ENCODE measurements around the gene KCNJ4. TPM values are rescaled to one million over a fixed set of nuclear protein-coding genes. Genes with fewer than 3 reads are reported as not detected.
"Not testable (repeated sequence)": the region's sequence is repeated elsewhere in the genome, so short reads cannot be mapped to it uniquely, and the experiment has no call there.

Gene KCNJ4
- total RNA-seq, 1 experiment from 2014 or later: not detected

DNA sequence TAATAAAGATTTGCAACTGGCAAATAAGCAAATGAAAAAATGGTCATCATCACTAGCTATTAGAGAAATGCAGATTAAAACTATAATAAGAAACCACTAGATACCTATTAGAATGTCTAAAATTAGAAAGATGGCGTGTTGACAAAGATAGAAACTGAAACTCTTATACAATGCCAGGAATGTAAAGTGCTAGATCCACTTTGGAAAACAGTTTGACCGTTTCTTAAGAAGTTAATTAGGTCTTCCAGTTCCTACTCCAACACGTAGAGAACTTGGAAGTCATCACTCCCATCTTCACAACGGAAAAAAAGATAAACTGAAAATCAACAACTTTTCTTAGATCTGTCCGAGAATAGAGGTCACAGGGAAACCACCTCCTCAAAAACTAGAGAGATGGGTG, 68.1 kb downstream of the KCNJ4 start:
- not testable (repeated sequence) for DNase-seq (ENCODE audit: low read depth)

DNA sequence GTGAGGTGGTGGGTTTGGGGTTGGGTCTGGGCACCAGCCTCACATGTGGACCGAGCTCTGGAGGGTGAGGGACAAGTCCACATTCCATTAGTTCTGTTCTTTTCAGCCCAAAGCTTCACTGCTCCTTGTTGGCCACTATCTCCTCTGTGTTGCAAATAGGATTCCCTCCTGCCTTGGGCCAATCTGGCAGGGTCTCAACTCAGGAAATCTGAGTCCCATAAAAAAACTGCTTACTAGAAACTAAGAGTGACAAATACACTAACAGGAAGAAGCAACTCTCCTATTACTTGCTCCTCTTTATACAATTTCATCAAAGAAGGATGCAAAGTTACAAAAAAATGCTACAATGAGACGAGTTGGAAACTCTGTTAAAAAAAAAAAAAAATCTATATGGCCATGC, 71.6 kb downstream of the KCNJ4 start:
- DNase-seq (ENCODE audit: low read depth): no peak

GRCh38 chr22:38381371-38381770, 73.6 kb downstream of the KCNJ4 start:
- not testable (repeated sequence) for DNase-seq (ENCODE audit: low read depth)

Other genes with a start within 250 kb of the KCNJ4 start
- 61.3 and 70.6 TPM in 2 replicates for gene TMEM184B, start 182.2 kb downstream of the KCNJ4 start, total RNA-seq (2014; rRNA removed)
- gene CSNK1E, start 137.8 kb downstream of the KCNJ4 start, total RNA-seq (2014; rRNA removed): 121 and 134 TPM in 2 replicates
- 40.0 and 44.8 TPM in 2 replicates for gene KDELR3, start 12.9 kb upstream of the KCNJ4 start, total RNA-seq (2014; rRNA removed)
- gene DDX17, start 51.1 kb upstream of the KCNJ4 start, total RNA-seq (2014; rRNA removed): 290 and 312 TPM in 2 replicates
- 2.8 and 20.8 TPM in 2 replicates for gene DMC1, start 115.0 kb upstream of the KCNJ4 start, total RNA-seq (2014; rRNA removed)
- gene FAM227A, start 201.2 kb upstream of the KCNJ4 start, total RNA-seq (2014; rRNA removed): 0.51 and 1.4 TPM in 2 replicates
- 12.4 and 16.4 TPM in 2 replicates for gene CBY1, start 201.4 kb upstream of the KCNJ4 start, total RNA-seq (2014; rRNA removed)
- gene TOMM22, start 226.8 kb upstream of the KCNJ4 start, total RNA-seq (2014; rRNA removed): 60.9 and 74.1 TPM in 2 replicates
- 54.6 and 65.0 TPM in 2 replicates for gene JOSD1, start 245.7 kb upstream of the KCNJ4 start, total RNA-seq (2014; rRNA removed)